ENCODE data around the gene SPDYE6. TPM values are rescaled to one million over a fixed set of nuclear protein-coding genes. Genes with fewer than 3 reads are reported as not detected.
A peak's percentile ranks its signal among the peaks of the same experiment; 100 is the strongest.

SPDYE6 gene
- total RNA-seq, 1 donor from 2014 or later = not detected

GRCh38 chr7:102396710-102397019, 40.4 kb upstream of the SPDYE6 start:
- intact Hi-C loops (cut with micrococcal nuclease) = no loop called here
- peaks cover 42% of the 10 kb centered on the region for H3K36me3 ChIP-seq
- TF ChIP-seq, protein P1, sequence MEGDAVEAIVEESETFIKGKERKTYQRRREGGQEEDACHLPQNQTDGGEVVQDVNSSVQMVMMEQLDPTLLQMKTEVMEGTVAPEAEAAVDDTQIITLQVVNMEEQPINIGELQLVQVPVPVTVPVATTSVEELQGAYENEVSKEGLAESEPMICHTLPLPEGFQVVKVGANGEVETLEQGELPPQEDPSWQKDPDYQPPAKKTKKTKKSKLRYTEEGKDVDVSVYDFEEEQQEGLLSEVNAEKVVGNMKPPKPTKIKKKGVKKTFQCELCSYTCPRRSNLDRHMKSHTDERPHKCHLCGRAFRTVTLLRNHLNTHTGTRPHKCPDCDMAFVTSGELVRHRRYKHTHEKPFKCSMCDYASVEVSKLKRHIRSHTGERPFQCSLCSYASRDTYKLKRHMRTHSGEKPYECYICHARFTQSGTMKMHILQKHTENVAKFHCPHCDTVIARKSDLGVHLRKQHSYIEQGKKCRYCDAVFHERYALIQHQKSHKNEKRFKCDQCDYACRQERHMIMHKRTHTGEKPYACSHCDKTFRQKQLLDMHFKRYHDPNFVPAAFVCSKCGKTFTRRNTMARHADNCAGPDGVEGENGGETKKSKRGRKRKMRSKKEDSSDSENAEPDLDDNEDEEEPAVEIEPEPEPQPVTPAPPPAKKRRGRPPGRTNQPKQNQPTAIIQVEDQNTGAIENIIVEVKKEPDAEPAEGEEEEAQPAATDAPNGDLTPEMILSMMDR (IDR thresholded peaks at IDR 0.05; ENCODE audit: borderline replicate concordance) = no peak

DNA sequence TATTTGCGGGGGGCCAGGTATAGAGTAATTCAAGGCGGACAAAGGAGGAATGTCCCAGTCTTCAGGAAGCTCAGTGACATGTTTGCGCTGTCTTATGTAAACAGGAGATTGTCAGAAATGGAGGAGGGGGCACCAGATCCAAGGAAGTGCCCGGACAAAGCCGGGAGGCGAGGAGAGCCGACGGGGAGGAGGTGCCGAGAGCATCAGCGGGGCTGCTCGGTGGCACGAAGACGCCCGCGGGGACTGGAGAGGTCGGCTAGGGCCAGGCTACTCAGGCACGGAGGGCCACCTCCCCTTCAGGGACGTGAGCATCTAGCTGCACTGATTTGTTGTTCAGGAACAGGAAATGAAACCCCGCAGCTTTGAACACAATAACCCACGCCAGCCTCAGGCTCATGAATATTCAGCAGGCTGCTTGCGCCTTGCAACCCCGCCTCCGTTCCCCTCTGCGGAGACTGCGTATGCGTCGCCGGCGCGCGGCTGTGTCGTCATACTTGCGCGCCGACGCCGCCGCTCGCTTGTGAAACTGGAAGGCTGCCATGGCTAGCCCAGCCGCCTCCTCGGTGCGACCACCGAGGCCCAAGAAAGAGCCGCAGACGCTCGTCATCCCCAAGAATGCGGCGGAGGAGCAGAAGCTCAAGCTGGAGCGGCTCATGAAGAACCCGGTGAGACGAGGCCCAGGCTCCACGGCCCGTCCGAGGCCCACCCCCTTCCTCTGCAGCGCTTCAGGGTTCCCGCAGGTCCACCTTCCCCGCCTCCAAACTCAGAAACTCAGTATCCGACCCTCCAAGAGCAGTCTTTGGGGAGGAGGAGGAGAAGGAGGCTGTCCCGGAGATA, 39.8 kb upstream of the SPDYE6 start, which contains the start of gene PRKRIP1:
Gene PRKRIP1 (plus strand): TSS at position 491 of the 837 bp plus-strand sequence. CDS start 49 bp downstream, at position 540.
- H3K36me3 ChIP-seq = peaks cover 36% of the 10 kb centered on the region
- H3K4me1 ChIP-seq = peaks cover 30% of the 10 kb centered on the region
- intact Hi-C loops (cut with micrococcal nuclease) = no loop called here
- no peaks in the 10 kb centered on the region for H3K27me3 ChIP-seq (ENCODE audit: low read depth)
- DNase-seq = peak; percentile 82
- TF ChIP-seq, protein P1 (IDR thresholded peaks at IDR 0.05; ENCODE audit: borderline replicate concordance) = no peak
- H3K4me3 ChIP-seq = peak within 1 kb of the TSS; percentile 91
- H3K9me3 ChIP-seq (replicated peaks) = no peaks in the 10 kb centered on the region
- H3K27ac ChIP-seq (replicated peaks) = peak within 1 kb of the TSS; percentile 89

More at GRCh38 chr7:102396710-102397019, 40.4 kb upstream of the SPDYE6 start:
- peak overlapping the region; percentile 89 for H3K27ac ChIP-seq (replicated peaks)
- no peaks in the 10 kb centered on the region for H3K9me3 ChIP-seq (replicated peaks)
- H3K27me3 ChIP-seq (ENCODE audit: low read depth) = no peaks in the 10 kb centered on the region
- peak overlapping the region; percentile 91 for H3K4me3 ChIP-seq
- no peak for DNase-seq
- peaks cover 30% of the 10 kb centered on the region for H3K4me1 ChIP-seq

DNA sequence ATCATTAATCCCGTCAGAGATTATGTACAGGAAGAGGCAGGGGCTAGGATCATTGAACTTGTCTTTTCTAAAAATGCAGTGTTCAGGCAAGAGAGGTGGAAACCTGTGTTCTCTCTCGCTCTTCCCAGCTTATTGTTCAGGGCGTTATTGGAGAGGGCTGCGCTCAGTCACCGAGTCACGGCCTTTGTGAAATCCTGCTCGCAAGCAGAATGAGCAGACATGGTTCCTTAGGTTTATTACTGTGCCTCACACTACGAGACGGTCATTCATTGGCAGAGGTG, 39.3 kb upstream of the SPDYE6 start:
- H3K36me3 ChIP-seq = peaks cover 31% of the 10 kb centered on the region
- intact Hi-C loops (cut with micrococcal nuclease) = no loop called here

DNA sequence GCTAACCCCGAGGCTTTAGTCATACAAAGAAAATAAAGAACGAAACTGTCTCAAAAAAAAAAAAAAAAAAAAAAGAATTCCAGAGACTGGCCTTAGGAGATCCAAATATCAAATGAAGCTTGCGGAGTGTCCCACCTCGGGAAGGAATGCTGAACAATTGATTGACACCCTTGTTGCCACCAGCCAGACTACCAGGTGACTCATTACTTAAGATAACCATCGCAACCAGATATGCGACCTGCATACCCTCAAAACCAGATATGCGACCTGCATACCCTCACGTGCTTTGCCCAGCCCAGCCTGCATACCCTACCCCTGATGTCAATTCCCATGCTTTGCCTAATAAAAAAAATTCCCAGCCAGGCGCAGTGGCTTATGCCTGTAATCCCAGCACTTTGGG, 37.2 kb upstream of the SPDYE6 start:
- Histone ChIP-seq H3K27ac (replicated peaks) (no peak overlapping the region), H3K9me3 (replicated peaks) (no peaks in the 10 kb centered on the region), H3K27me3 (ENCODE audit: low read depth) (no peaks in the 10 kb centered on the region), H3K36me3 (peaks cover 12% of the 10 kb centered on the region), H3K4me3 (no peak overlapping the region), H3K4me1 (peaks cover 33% of the 10 kb centered on the region)
- no peak for DNase-seq
- intact Hi-C loops (cut with micrococcal nuclease) = loop anchor here (5.0 kb wide), 1 partner anchor 111 kb away; no protein-coding TSS in a partner anchor
- TF ChIP-seq, protein P1 (IDR thresholded peaks at IDR 0.05; ENCODE audit: borderline replicate concordance) = no peak

More for the DNA sequence above, 39.3 kb upstream of the SPDYE6 start:
- Histone ChIP-seq H3K9me3 (replicated peaks) (no peaks in the 10 kb centered on the region), H3K4me3 (peak overlapping the region; percentile 91), H3K4me1 (peaks cover 30% of the 10 kb centered on the region), H3K27ac (replicated peaks) (peak overlapping the region; percentile 89), H3K27me3 (ENCODE audit: low read depth) (no peaks in the 10 kb centered on the region)
- TF ChIP-seq, protein P1 (IDR thresholded peaks at IDR 0.05; ENCODE audit: borderline replicate concordance) = no peak
- no peak for DNase-seq

GRCh38 chr7:102392330-102392729, 36.1 kb upstream of the SPDYE6 start:
- TF ChIP-seq, protein P1 (IDR thresholded peaks at IDR 0.05; ENCODE audit: borderline replicate concordance) = no peak
- Histone ChIP-seq H3K4me1 (peaks cover 23% of the 10 kb centered on the region), H3K9me3 (replicated peaks) (no peaks in the 10 kb centered on the region), H3K27me3 (ENCODE audit: low read depth) (no peaks in the 10 kb centered on the region), H3K27ac (replicated peaks) (no peak overlapping the region), H3K36me3 (peaks cover 12% of the 10 kb centered on the region), H3K4me3 (no peak overlapping the region)
- no peak for DNase-seq
- intact Hi-C loops (cut with micrococcal nuclease) = loop anchor here (5.0 kb wide), 1 partner anchor 110 kb away; no protein-coding TSS in a partner anchor

Data from left ventricle myocardium inferior (tissue), 1 donor.